Lung (tissue), 12 donors: ENCODE results near the gene DCAKD. TPM values are rescaled to one million over a fixed set of nuclear protein-coding genes. Genes with fewer than 3 reads are reported as not detected.

Experiments
- ATAC-seq: fragments of 200-7000 bp; cut with Tn5 transposase; one replicate; pipeline ENCODE4 v1.9.1; 2020; ENCODE audit warnings: moderate number of reproducible peaks; ENCODE audit not compliant: insufficient read depth, low FRiP score
- DNase-seq, 3 donors: peaks; one replicate each; pipeline ENCODE4 v3.0.0-alpha.2; 2013 to 2017
- H3K27ac ChIP-seq, 2 donors: one replicate each; pipeline ENCODE4 v1.5.1; 2013; ENCODE audit warnings: mild to moderate bottlenecking in 2 of 2, moderate library complexity in 2 of 2, control low read depth in 1 of 2, inconsistent platforms in 1 of 2, low read depth in 1 of 2, low read length in 1 of 2
- H3K27me3 ChIP-seq, 3 donors: one replicate each; pipeline ENCODE4 v1.5.1; 2013; ENCODE audit warnings: low read length in 2 of 3; ENCODE audit not compliant: control insufficient read depth in 3 of 3, insufficient read depth in 3 of 3
- H3K36me3 ChIP-seq, 4 donors: one replicate each; pipeline ENCODE4 v1.5.1; 2013; ENCODE audit warnings: low read length in 4 of 4, mild to moderate bottlenecking in 1 of 4, moderate library complexity in 1 of 4; ENCODE audit not compliant: control insufficient read depth in 4 of 4, insufficient read depth in 4 of 4
- H3K4me1 ChIP-seq, 5 donors: one replicate each; pipeline ENCODE4 v1.5.1; 2013; ENCODE audit warnings: low read length in 5 of 5, mild to moderate bottlenecking in 2 of 5, moderate library complexity in 1 of 5; ENCODE audit not compliant: control insufficient read depth in 5 of 5, insufficient read depth in 5 of 5
- H3K4me3 ChIP-seq: one replicate; pipeline ENCODE4 v1.5.1; 2013; ENCODE audit warnings: mild to moderate bottlenecking, control low read depth, moderate library complexity
- H3K9ac ChIP-seq, 2 donors: one replicate each; pipeline ENCODE4 v1.5.1; 2013; ENCODE audit warnings: low read length in 2 of 2, control low read depth in 1 of 2; ENCODE audit not compliant: insufficient read depth in 1 of 2
- H3K9me3 ChIP-seq, 4 donors: one replicate each; pipeline ENCODE4 v1.5.1; 2013; ENCODE audit warnings: low read length in 3 of 4, mild to moderate bottlenecking in 1 of 4, moderate library complexity in 1 of 4; ENCODE audit not compliant: control insufficient read depth in 4 of 4, insufficient read depth in 3 of 4
- CTCF ChIP-seq: IDR thresholded peaks from 2 replicates; pipeline ENCODE4 v1.5.1; 2012; ENCODE audit warnings: mild to moderate bottlenecking; ENCODE audit errors: control extremely low read depth, extremely low read depth
- WGBS, 2 donors: extraction: QIAGEN DNeasy Blood & Tissue Kit; methylation state at CpG; one replicate each; pipeline ENCODE4 v1.1.7; 2013; 5-methylcytosine and 5-hydroxymethylcytosine counted together
- polyA plus RNA-seq, 2 donors: library from polyadenylated mRNA; stranded (reverse); fragments of 200-250 nt; gene quantifications; one replicate each; pipeline ENCODE4 v1.2.1, GENCODE V29; 2013
- total RNA-seq, 2 donors: library from RNA; depleted of rRNA in 1 of 2; stranded (reverse); fragments of >200 nt in 1 of 2; gene quantifications; one replicate each; pipeline ENCODE4 v1.2.1, GENCODE V29; 2014 to 2021
- donor health status: control.
- donor health status: control.
- donor health status: Bipolar disorder and iron deficiency.
- donor health status: healthy.
- donor health status: DM: yes; HTN: yes; CAD: no.

DCAKD gene
- total and polyA plus RNA-seq, 4 donors = 11.8 to 28.8 (median 20.2) TPM

- DNase-seq (no peak), ATAC-seq (no peak)
- no peak for TF ChIP-seq CTCF
- Histone ChIP-seq H3K9me3 (no peaks in the 10 kb centered on the region), H3K27ac (no peak overlapping the region), H3K4me1 (peaks cover 0 to 5% (median 0%) of the 10 kb centered on the region in 5 donors), H3K27me3 (no peaks in the 10 kb centered on the region), H3K36me3 (peaks cover 8 to 18% (median 10%) of the 10 kb centered on the region in 4 donors), H3K9ac (no peak overlapping the region), H3K4me3 (no peak overlapping the region)
- WGBS, 2 donors = 51 to 83% methylated on average over 2 of the region's 2 CpGs
Observed at GRCh38 chr17:45070809-45071208, 19.4 kb upstream of the DCAKD start.

GRCh38 chr17:45070001-45070400 lies 18.6 kb upstream of the DCAKD start:
- no peaks in the 10 kb centered on the region for H3K9me3 ChIP-seq
- ATAC-seq (no peak), DNase-seq (no peak)
- TF ChIP-seq CTCF = no peak
- peaks cover 0 to 5% (median 0%) of the 10 kb centered on the region in 5 donors for H3K4me1 ChIP-seq
- no peak overlapping the region for H3K27ac ChIP-seq
- H3K9ac ChIP-seq = no peak overlapping the region
- no peaks in the 10 kb centered on the region for H3K27me3 ChIP-seq
- H3K36me3 ChIP-seq = peaks cover 8 to 18% (median 10%) of the 10 kb centered on the region in 4 donors
- H3K4me3 ChIP-seq = no peak overlapping the region
- WGBS, 2 donors = 92 to 98% methylated on average over 8 of the region's 8 CpGs

- H3K4me1 ChIP-seq = peaks cover 0 to 6% (median 2%) of the 10 kb centered on the region in 5 donors
- no peak overlapping the region for H3K9ac ChIP-seq
- no peak overlapping the region for H3K4me3 ChIP-seq
- H3K27ac ChIP-seq = no peak overlapping the region
- DNase-seq = no peak
- H3K36me3 ChIP-seq = peaks cover 4 to 12% (median 8%) of the 10 kb centered on the region in 4 donors
- whole genome bisulfite sequencing, 2 donors = 84 to 89% methylated on average over 2 of the region's 2 CpGs
- TF ChIP-seq CTCF = no peak
- H3K9me3 ChIP-seq = no peaks in the 10 kb centered on the region
- H3K27me3 ChIP-seq = no peaks in the 10 kb centered on the region
- ATAC-seq = no peak
Observed at GRCh38 chr17:45067637-45068036, 16.2 kb upstream of the DCAKD start.

GRCh38 chr17:45063198-45063597 lies 11.8 kb upstream of the DCAKD start:
- no peaks in the 10 kb centered on the region for H3K9me3 ChIP-seq
- ATAC-seq = no peak
- peaks cover 0 to 7% (median 2%) of the 10 kb centered on the region in 4 donors for H3K36me3 ChIP-seq
- H3K4me1 ChIP-seq = peaks cover 6 to 20% (median 10%) of the 10 kb centered on the region in 5 donors
- DNase-seq = no peak
- no peak overlapping the region for H3K9ac ChIP-seq
- H3K27me3 ChIP-seq = no peaks in the 10 kb centered on the region
- TF ChIP-seq CTCF = no peak
- no peak overlapping the region for H3K27ac ChIP-seq
- H3K4me3 ChIP-seq = no peak overlapping the region
- 40 to 63% methylated on average over 1 of the region's 1 CpG for WGBS, 2 donors
